Measurements from ENCODE around the gene PCDHB15. TPM values are rescaled to one million over a fixed set of nuclear protein-coding genes. Genes with fewer than 3 reads are reported as not detected.

The PCDHB15 gene
- total RNA-seq, 1 experiment from 2014 or later: 0.74 TPM

DNA sequence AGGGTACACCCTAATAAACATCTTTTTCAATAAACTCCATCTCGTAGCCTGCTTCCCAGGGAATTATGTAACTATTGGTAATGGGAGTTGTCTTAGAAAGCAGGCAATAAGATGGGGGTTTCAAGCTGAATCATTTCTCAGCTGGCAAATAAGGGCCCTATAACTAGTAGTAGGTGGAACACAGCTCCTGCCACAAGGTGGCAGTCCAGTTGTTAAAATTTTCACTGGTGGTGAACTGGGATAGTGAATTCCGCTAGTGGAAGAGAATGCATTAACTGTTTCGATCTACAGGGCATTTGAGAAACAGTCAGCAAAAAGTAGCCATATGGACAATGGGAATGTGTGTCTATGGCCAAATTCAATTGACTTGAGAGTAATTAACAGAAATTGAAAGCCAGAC, 27.7 kb downstream of the PCDHB15 start:
- peaks cover 47% of the 10 kb centered on the region for H3K9me3 ChIP-seq (replicated peaks)

DNA sequence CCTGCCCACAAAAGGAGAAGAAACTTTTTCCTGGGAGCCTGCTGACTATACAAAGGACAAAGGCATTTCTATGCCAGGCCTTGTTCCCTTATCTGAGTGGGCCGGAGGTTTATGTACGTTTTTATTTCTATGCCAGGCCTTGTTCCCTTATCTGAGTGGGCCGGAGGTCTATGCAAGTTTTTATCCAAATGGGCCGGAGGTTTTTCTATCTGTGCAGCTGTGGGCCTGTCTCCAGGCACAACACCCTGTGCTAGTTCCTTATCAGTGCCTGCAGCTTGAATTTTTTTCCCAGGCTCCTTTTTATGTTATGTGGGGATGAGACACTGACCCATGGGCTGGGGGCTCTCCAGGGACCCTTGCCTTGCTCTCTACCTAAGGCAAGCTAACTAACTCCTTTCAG, 53.2 kb downstream of the PCDHB15 start:
- H3K27ac ChIP-seq: no peak overlapping the region
- no peaks in the 10 kb centered on the region for H3K36me3 ChIP-seq
- DNase-seq (ENCODE audit: low read depth in 1 of 2, low spot score in 2 of 2): no peak
- peaks cover 37% of the 10 kb centered on the region for H3K9me3 ChIP-seq (replicated peaks)
- no peaks in the 10 kb centered on the region for H3K4me1 ChIP-seq (replicated peaks)
- H3K27me3 ChIP-seq (replicated peaks): no peaks in the 10 kb centered on the region
- H3K4me3 ChIP-seq: no peak overlapping the region

More for the DNA sequence above, 27.7 kb downstream of the PCDHB15 start:
- H3K4me3 ChIP-seq: no peak overlapping the region
- H3K4me1 ChIP-seq (replicated peaks): no peaks in the 10 kb centered on the region
- H3K36me3 ChIP-seq: no peaks in the 10 kb centered on the region
- no peaks in the 10 kb centered on the region for H3K27me3 ChIP-seq (replicated peaks)
- no peak overlapping the region for H3K27ac ChIP-seq
- no peak for DNase-seq (ENCODE audit: low read depth in 1 of 2, low spot score in 2 of 2)

Other genes starting within 250 kb of the PCDHB15 start
- not detected in 2 replicates for gene PCDHB1, start 194.0 kb upstream of the PCDHB15 start, total RNA-seq (2014; rRNA removed; shearing (Covaris generic))
- 5.4 and 7.6 TPM in 2 replicates for gene PCDHB2, start 150.8 kb upstream of the PCDHB15 start, total RNA-seq (2014; rRNA removed; shearing (Covaris generic))
- gene PCDHB3, start 144.9 kb upstream of the PCDHB15 start, total RNA-seq (2014; rRNA removed; shearing (Covaris generic)): 0.37 and 1.2 TPM in 2 replicates
- gene PCDHB4, start 123.6 kb upstream of the PCDHB15 start, total RNA-seq (2014; rRNA removed; shearing (Covaris generic)): 0.32 TPM in 1 of 2 replicates, not detected in the other
- 25.2 and 27.3 TPM in 2 replicates for gene PCDHB5, start 110.2 kb upstream of the PCDHB15 start, total RNA-seq (2014; rRNA removed; shearing (Covaris generic))
- 0.29 and 0.50 TPM in 2 replicates for gene PCDHB6, start 95.3 kb upstream of the PCDHB15 start, total RNA-seq (2014; rRNA removed; shearing (Covaris generic))
- gene PCDHB7, start 72.8 kb upstream of the PCDHB15 start, total RNA-seq (2014; rRNA removed; shearing (Covaris generic)): 0.85 and 0.87 TPM in 2 replicates
- 0.75 and 1.8 TPM in 2 replicates for gene PCDHB8, start 67.6 kb upstream of the PCDHB15 start, total RNA-seq (2014; rRNA removed; shearing (Covaris generic))
- gene PCDHB16, start 63.0 kb upstream of the PCDHB15 start, total RNA-seq (2014; rRNA removed; shearing (Covaris generic)): 11.9 and 16.3 TPM in 2 replicates
- 2.7 and 3.8 TPM in 2 replicates for gene PCDHB9, start 58.2 kb upstream of the PCDHB15 start, total RNA-seq (2014; rRNA removed; shearing (Covaris generic))
- gene PCDHB10, start 53.0 kb upstream of the PCDHB15 start, total RNA-seq (2014; rRNA removed; shearing (Covaris generic)): 3.3 and 4.7 TPM in 2 replicates
- 0.34 TPM in 1 of 2 replicates, not detected in the other for gene PCDHB11, start 45.8 kb upstream of the PCDHB15 start, total RNA-seq (2014; rRNA removed; shearing (Covaris generic))
- gene PCDHB12, start 36.7 kb upstream of the PCDHB15 start, total RNA-seq (2014; rRNA removed; shearing (Covaris generic)): 1.8 and 6.2 TPM in 2 replicates
- gene PCDHB13, start 31.5 kb upstream of the PCDHB15 start, total RNA-seq (2014; rRNA removed; shearing (Covaris generic)): 1.3 and 1.7 TPM in 2 replicates
- gene PCDHB14, start 22.1 kb upstream of the PCDHB15 start, total RNA-seq (2014; rRNA removed; shearing (Covaris generic)): 18.6 and 28.4 TPM in 2 replicates
- gene SLC25A2, start 58.7 kb downstream of the PCDHB15 start, total RNA-seq (2014; rRNA removed; shearing (Covaris generic)): 0.11 and 0.75 TPM in 2 replicates
- 147 and 154 TPM in 2 replicates for gene TAF7, start 75.4 kb downstream of the PCDHB15 start, total RNA-seq (2014; rRNA removed; shearing (Covaris generic))
- gene PCDHGA1, start 85.1 kb downstream of the PCDHB15 start, total RNA-seq (2014; rRNA removed; shearing (Covaris generic)): 2.2 and 3.1 TPM in 2 replicates
- gene PCDHGA2, start 93.4 kb downstream of the PCDHB15 start, total RNA-seq (2014; rRNA removed; shearing (Covaris generic)): 1.2 and 2.1 TPM in 2 replicates
- gene PCDHGA3, start 98.4 kb downstream of the PCDHB15 start, total RNA-seq (2014; rRNA removed; shearing (Covaris generic)): 0.26 TPM in 1 of 2 replicates, not detected in the other
- 0.79 TPM in 1 of 2 replicates, not detected in the other for gene PCDHGB1, start 104.7 kb downstream of the PCDHB15 start, total RNA-seq (2014; rRNA removed; shearing (Covaris generic))
- gene PCDHGA4, start 109.6 kb downstream of the PCDHB15 start, total RNA-seq (2014; rRNA removed; shearing (Covaris generic)): 1.2 and 1.7 TPM in 2 replicates
- gene PCDHGB2, start 114.6 kb downstream of the PCDHB15 start, total RNA-seq (2014; rRNA removed; shearing (Covaris generic)): 3.8 TPM in 1 of 2 replicates, not detected in the other
- gene PCDHGA5, start 118.8 kb downstream of the PCDHB15 start, total RNA-seq (2014; rRNA removed; shearing (Covaris generic)): 0.76 and 1.8 TPM in 2 replicates
- gene PCDHGB3, start 124.8 kb downstream of the PCDHB15 start, total RNA-seq (2014; rRNA removed; shearing (Covaris generic)): 1.1 TPM in 1 of 2 replicates, not detected in the other
- gene PCDHGA6, start 128.5 kb downstream of the PCDHB15 start, total RNA-seq (2014; rRNA removed; shearing (Covaris generic)): 0.38 and 1.4 TPM in 2 replicates
- gene PCDHGA7, start 137.3 kb downstream of the PCDHB15 start, total RNA-seq (2014; rRNA removed; shearing (Covaris generic)): 0.82 and 0.91 TPM in 2 replicates
- 0.09 and 0.18 TPM in 2 replicates for gene PCDHGB4, start 142.3 kb downstream of the PCDHB15 start, total RNA-seq (2014; rRNA removed; shearing (Covaris generic))
- gene PCDHGA8, start 147.2 kb downstream of the PCDHB15 start, total RNA-seq (2014; rRNA removed; shearing (Covaris generic)): 0.32 and 1.1 TPM in 2 replicates
- 1.1 and 3.6 TPM in 2 replicates for gene PCDHGB5, start 152.6 kb downstream of the PCDHB15 start, total RNA-seq (2014; rRNA removed; shearing (Covaris generic))
- 0.55 TPM in 1 of 2 replicates, not detected in the other for gene PCDHGA9, start 157.4 kb downstream of the PCDHB15 start, total RNA-seq (2014; rRNA removed; shearing (Covaris generic))
- 1.2 and 1.3 TPM in 2 replicates for gene PCDHGB6, start 162.6 kb downstream of the PCDHB15 start, total RNA-seq (2014; rRNA removed; shearing (Covaris generic))
- 1.2 and 2.9 TPM in 2 replicates for gene PCDHGA10, start 167.6 kb downstream of the PCDHB15 start, total RNA-seq (2014; rRNA removed; shearing (Covaris generic))
- 1.8 and 2.6 TPM in 2 replicates for gene PCDHGB7, start 172.3 kb downstream of the PCDHB15 start, total RNA-seq (2014; rRNA removed; shearing (Covaris generic))
- gene PCDHGA11, start 175.7 kb downstream of the PCDHB15 start, total RNA-seq (2014; rRNA removed; shearing (Covaris generic)): 0.22 and 0.32 TPM in 2 replicates
- gene PCDHGA12, start 185.1 kb downstream of the PCDHB15 start, total RNA-seq (2014; rRNA removed; shearing (Covaris generic)): 0.34 TPM in 1 of 2 replicates, not detected in the other
- 45.5 and 57.8 TPM in 2 replicates for gene PCDHGC3, start 230.6 kb downstream of the PCDHB15 start, total RNA-seq (2014; rRNA removed; shearing (Covaris generic))
- gene PCDHGC4, start 239.6 kb downstream of the PCDHB15 start, total RNA-seq (2014; rRNA removed; shearing (Covaris generic)): 0.22 and 0.39 TPM in 2 replicates
- gene PCDHGC5, start 243.7 kb downstream of the PCDHB15 start, total RNA-seq (2014; rRNA removed; shearing (Covaris generic)): 0.21 TPM in 1 of 2 replicates, not detected in the other